Lower lobe of right lung (tissue), 2 donors: ENCODE results near the gene SLC18B1. TPM values are rescaled to one million over a fixed set of nuclear protein-coding genes. Genes with fewer than 3 reads are reported as not detected.

Source experiments
- ATAC-seq, 2 donors: fragments of 200-7000 bp; cut with Tn5 transposase; one replicate each; pipeline ENCODE4 v1.9.1; 2020 to 2022; ENCODE audit warnings: mild to moderate bottlenecking in 2 of 2, moderate library complexity in 2 of 2
- DNase-seq: peaks from one replicate; pipeline ENCODE4 v3.0.0-alpha.2; 2020
- H3K27ac ChIP-seq: fragments of 200-600 bp; one replicate; pipeline ENCODE4 v1.8.0; 2022
- H3K27me3 ChIP-seq: fragments of 200-600 bp; one replicate; pipeline ENCODE4 v1.8.0; 2022; ENCODE audit warnings: low read depth
- H3K36me3 ChIP-seq: fragments of 200-600 bp; one replicate; pipeline ENCODE4 v1.8.0; 2022; ENCODE audit warnings: mild to moderate bottlenecking
- H3K4me1 ChIP-seq: fragments of 200-600 bp; one replicate; pipeline ENCODE4 v1.8.0; 2022
- H3K4me3 ChIP-seq: fragments of 200-600 bp; one replicate; pipeline ENCODE4 v1.8.0; 2022; ENCODE audit warnings: mild to moderate bottlenecking
- H3K9me3 ChIP-seq: fragments of 200-600 bp; one replicate; pipeline ENCODE4 v1.8.0; 2022
- intact Hi-C: fragments of 100-400 bp; cut with DNase I; formaldehyde crosslinking; loops from one replicate; pipeline ENCODE4 v1.11.0; 2022
- total RNA-seq: library from RNA; stranded (reverse); fragmentation: NEBNext Ultra II Directional; extraction: Animal tissue kit (Norgen Biotek cat#: 25700); gene quantifications from one replicate; pipeline ENCODE4 v1.2.1, GENCODE V29; 2021
- TF ChIP-seq, protein P1 (sequence below): fragments of 200-600 bp; IDR thresholded peaks from one replicate; pipeline ENCODE4 v1.8.0; 2022; ENCODE audit warnings: antibody characterized with exemption, mild to moderate bottlenecking
- donor health status: DM: no; HTN: yes; CAD: no; lungs with severe emphysema.

SLC18B1 gene
- total RNA-seq, 1 donor from 2014 or later: 8.1 TPM

DNA sequence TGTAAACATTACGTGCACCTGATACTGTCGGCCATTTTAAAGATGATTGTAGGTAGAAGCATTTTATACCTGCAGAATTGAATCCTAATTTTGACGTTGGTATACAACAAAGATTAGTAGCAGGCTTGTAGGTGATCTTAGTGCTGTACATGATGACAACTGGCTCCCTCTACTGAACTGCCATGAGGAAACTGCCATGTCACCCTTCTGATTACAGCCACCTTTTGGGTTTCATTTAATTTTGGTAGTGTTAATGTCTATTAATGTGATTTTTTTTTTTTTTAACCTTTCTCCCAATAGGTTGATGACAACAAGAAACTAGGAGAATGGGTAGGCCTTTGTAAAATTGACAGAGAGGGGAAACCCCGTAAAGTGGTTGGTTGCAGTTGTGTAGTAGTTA is 18.2 kb upstream of the SLC18B1 start:
- DNase-seq (no peak), ATAC-seq (no peak)
- peaks cover 36% of the 10 kb centered on the region for H3K4me1 ChIP-seq
- intact Hi-C loops: no loop called here
- no peaks in the 10 kb centered on the region for H3K9me3 ChIP-seq
- H3K27ac ChIP-seq: no peak overlapping the region
- no peak overlapping the region for H3K4me3 ChIP-seq
- H3K36me3 ChIP-seq: peaks cover 42% of the 10 kb centered on the region
- no peaks in the 10 kb centered on the region for H3K27me3 ChIP-seq
- TF ChIP-seq, protein P1, sequence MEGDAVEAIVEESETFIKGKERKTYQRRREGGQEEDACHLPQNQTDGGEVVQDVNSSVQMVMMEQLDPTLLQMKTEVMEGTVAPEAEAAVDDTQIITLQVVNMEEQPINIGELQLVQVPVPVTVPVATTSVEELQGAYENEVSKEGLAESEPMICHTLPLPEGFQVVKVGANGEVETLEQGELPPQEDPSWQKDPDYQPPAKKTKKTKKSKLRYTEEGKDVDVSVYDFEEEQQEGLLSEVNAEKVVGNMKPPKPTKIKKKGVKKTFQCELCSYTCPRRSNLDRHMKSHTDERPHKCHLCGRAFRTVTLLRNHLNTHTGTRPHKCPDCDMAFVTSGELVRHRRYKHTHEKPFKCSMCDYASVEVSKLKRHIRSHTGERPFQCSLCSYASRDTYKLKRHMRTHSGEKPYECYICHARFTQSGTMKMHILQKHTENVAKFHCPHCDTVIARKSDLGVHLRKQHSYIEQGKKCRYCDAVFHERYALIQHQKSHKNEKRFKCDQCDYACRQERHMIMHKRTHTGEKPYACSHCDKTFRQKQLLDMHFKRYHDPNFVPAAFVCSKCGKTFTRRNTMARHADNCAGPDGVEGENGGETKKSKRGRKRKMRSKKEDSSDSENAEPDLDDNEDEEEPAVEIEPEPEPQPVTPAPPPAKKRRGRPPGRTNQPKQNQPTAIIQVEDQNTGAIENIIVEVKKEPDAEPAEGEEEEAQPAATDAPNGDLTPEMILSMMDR: no peak

DNA sequence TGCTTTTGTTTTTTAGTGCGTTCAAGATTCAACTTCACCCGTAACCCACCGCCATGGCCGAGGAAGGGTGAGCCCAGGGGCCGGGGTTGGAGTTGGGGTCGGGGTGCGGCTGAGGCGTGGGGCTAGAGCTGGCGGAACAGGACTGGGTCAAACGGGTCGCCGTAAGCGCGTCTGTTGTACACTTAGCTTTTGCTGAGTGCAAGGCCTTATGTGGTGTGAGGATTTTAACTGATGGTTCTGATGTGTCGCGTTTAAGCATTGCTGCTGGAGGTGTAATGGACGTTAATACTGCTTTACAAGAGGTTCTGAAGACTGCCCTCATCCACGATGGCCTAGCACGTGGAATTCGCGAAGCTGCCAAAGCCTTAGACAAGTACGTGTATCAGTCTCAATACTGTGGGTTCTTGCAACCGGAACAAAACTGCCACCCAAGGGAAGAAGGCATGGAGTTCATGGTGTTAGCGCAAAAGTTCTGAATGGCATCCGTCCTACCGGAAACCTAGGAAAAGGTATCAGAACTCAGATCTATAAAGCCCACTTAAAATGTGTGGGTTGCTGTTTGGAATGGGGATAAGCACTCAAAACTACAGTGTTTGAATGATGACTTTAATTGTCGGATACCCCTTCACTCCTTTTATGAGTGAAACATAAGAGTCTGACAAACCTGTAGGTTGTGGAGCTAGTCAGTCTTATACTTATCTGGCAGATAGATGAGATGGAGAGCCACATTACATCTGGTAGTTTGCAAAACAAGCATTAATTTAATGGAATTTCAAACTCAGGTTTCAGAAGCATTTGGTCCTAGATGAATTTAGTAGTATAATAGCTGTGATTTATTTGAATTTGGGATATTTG is 16.5 kb upstream of the SLC18B1 start:
- H3K27me3 ChIP-seq: no peaks in the 10 kb centered on the region
- DNase-seq (peak; percentile 57), ATAC-seq (peak; percentile 1 to 7)
- no peaks in the 10 kb centered on the region for H3K9me3 ChIP-seq
- peak overlapping the region; percentile 84 for H3K4me3 ChIP-seq
- TF ChIP-seq, protein P1: no peak
- peaks cover 41% of the 10 kb centered on the region for H3K36me3 ChIP-seq
- peak overlapping the region; percentile 97 for H3K27ac ChIP-seq
- peaks cover 40% of the 10 kb centered on the region for H3K4me1 ChIP-seq
- intact Hi-C loops: no loop called here

DNA sequence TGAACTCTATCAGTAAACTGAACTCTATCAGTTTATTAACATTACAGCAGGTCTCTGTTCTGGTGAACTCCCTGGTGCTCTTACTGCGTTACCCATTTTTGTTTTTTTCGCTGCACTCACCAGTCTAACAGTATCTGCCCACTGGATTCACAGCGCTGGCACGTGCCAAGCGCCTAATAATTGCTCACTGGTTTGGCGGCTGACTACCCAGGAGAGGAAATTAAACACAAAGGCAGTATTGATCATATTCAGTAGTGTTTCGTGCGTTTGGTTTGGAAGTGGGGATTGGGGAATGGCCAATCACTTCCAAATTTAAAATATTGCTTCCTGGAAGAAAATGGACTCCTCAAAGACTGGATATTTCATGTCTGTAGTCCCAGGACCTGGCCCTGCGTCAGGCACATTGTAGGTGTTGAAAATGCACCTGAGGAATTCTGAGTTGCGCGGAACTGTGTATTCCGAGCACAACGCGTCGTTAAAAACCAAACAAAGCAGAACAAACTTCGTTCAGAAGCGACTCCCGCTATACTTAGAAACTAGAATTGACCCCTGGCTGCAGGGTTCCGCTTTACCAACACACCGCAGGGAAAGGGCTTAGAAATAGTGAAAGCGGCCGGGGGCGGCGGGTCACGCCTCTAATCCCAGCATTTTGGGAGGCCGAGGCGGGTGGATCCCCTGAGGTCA is 14.9 kb upstream of the SLC18B1 start:
- Histone ChIP-seq H3K4me1 (peaks cover 40% of the 10 kb centered on the region), H3K36me3 (peaks cover 25% of the 10 kb centered on the region), H3K9me3 (no peaks in the 10 kb centered on the region), H3K27ac (peak overlapping the region; percentile 97), H3K4me3 (peak overlapping the region; percentile 84), H3K27me3 (no peaks in the 10 kb centered on the region)
- peak; percentile 24 to 41 for ATAC-seq
- DNase-seq: peak; percentile 70
- intact Hi-C loops: no loop called here
- TF ChIP-seq, protein P1: no peak

DNA sequence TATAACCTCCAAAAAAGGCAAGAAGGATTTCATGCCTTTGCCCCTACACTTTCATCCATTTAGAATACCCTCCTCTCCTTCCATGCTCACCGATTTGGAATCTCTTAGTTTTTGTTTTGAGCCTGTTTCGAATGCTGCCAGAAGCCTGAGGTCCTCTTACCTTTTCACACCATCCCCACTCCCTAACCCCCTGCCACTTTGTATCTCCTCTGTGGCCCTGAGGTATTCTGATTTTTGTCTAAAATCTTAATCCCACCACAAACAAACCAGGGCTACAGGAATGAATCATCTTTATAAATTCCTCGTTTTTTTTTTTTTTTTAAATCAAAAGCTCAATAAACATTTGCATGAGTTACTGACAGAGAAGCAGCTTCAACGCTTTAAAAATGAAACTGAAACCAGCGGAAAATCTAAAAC is 14.3 kb upstream of the SLC18B1 start:
- TF ChIP-seq, protein P1: no peak
- H3K36me3 ChIP-seq: peaks cover 20% of the 10 kb centered on the region
- H3K9me3 ChIP-seq: no peaks in the 10 kb centered on the region
- no peaks in the 10 kb centered on the region for H3K27me3 ChIP-seq
- H3K4me1 ChIP-seq: peaks cover 40% of the 10 kb centered on the region
- peak overlapping the region; percentile 84 for H3K4me3 ChIP-seq
- intact Hi-C loops: no loop called here
- H3K27ac ChIP-seq: peak overlapping the region; percentile 97
- DNase-seq (no peak), ATAC-seq (peak in 1 of 2 donors; percentile 4)

DNA sequence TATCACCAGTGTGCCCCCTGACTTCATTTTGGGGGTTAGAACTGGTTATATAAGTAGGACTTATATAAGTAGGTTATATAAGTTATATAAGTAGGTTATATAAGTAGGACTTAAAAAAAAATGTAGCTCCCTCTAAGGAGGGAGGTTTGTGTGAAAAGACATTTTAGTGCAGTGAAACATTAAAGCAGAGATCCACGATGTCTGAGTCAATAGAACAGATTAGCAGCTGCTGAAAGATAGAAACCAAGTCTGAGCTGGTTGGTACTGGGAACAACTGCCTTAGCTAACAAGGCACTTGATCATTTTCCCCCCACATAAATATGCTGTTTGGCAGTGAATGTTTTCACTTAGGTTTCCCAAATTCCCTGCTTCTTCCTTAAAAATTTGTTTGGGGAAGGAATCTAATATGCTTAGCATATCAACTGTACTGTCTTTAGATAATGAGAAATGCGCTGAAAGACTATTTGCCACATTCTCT is 13.9 kb upstream of the SLC18B1 start:
- intact Hi-C loops: no loop called here
- Histone ChIP-seq H3K4me1 (peaks cover 37% of the 10 kb centered on the region), H3K27ac (peak overlapping the region; percentile 97), H3K9me3 (no peaks in the 10 kb centered on the region), H3K27me3 (no peaks in the 10 kb centered on the region), H3K4me3 (peak overlapping the region; percentile 84), H3K36me3 (peaks cover 15% of the 10 kb centered on the region)
- TF ChIP-seq, protein P1: no peak
- ATAC-seq (no peak), DNase-seq (no peak)
